ENCODE data around the gene CDK4.

DNA sequence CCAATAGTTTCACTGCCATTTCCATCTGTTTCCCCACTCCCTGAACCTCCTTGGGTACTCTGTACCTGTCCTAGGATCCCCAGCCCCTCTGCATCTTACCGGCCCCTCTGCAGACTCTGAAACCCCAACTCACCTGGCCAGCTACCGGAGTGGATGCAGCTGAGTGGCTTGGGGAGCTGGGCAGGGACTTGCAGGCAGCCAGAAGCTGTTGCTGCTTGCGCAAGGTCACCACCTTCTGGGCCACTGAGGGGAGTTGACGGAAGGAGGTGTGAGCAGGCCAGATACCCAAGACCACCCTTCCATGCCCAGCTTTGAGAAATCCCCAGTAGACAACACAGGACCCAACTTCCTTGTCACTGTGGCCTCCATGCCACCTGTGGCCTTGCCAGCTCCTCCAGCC lies 19.8 kb downstream of the CDK4 start:
- TF ChIP-seq POLR2A (IDR thresholded peaks at IDR 0.05), result no peak
- TF ChIP-seq, protein P1, sequence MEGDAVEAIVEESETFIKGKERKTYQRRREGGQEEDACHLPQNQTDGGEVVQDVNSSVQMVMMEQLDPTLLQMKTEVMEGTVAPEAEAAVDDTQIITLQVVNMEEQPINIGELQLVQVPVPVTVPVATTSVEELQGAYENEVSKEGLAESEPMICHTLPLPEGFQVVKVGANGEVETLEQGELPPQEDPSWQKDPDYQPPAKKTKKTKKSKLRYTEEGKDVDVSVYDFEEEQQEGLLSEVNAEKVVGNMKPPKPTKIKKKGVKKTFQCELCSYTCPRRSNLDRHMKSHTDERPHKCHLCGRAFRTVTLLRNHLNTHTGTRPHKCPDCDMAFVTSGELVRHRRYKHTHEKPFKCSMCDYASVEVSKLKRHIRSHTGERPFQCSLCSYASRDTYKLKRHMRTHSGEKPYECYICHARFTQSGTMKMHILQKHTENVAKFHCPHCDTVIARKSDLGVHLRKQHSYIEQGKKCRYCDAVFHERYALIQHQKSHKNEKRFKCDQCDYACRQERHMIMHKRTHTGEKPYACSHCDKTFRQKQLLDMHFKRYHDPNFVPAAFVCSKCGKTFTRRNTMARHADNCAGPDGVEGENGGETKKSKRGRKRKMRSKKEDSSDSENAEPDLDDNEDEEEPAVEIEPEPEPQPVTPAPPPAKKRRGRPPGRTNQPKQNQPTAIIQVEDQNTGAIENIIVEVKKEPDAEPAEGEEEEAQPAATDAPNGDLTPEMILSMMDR (IDR thresholded peaks at IDR 0.05), result no peak

Data from esophagus squamous epithelium (tissue), 4 donors.